ENCODE measurements around the gene FGD6. TPM values are rescaled to one million over a fixed set of nuclear protein-coding genes. Genes with fewer than 3 reads are reported as not detected.
"Not testable (repeated sequence)": the region's sequence is repeated elsewhere in the genome, so short reads cannot be mapped to it uniquely, and the experiment has no call there.

The FGD6 gene
- polyA plus RNA-seq, 1 experiment, result 2.1 TPM

- CTCF ChIA-PET, result no interaction called here
- POLR2A ChIA-PET, result no interaction called here
- peak; percentile 12 for DNase-seq (ENCODE audit: low read depth)
- Histone ChIP-seq H3K4me3 (ENCODE audit: low read depth, low read length) (no peak overlapping the region), H3K36me3 (ENCODE audit: control insufficient read depth, insufficient read depth, low read length) (no peaks in the 10 kb centered on the region; the same call in 1 of the 2 replicates), H3K27me3 (ENCODE audit: control insufficient read depth, insufficient read depth, low read length) (no peaks in the 10 kb centered on the region)
- TF ChIP-seq CTCF (IDR thresholded peaks at IDR 0.05; ENCODE audit: insufficient read depth, low read depth, low read length), result no peak
Observed at GRCh38 chr12:95248604-95249360, 31.5 kb upstream of the FGD6 start.

- no peaks in the 10 kb centered on the region for H3K36me3 ChIP-seq (ENCODE audit: control insufficient read depth, insufficient read depth, low read length)
- DNase-seq (ENCODE audit: low read depth), result no peak
- H3K4me3 ChIP-seq (ENCODE audit: low read depth, low read length), result no peak overlapping the region
- no peaks in the 10 kb centered on the region for H3K27me3 ChIP-seq (ENCODE audit: control insufficient read depth, insufficient read depth, low read length)
- POLR2A ChIA-PET, result no interaction called here
- CTCF ChIA-PET, result no interaction called here
- TF ChIP-seq CTCF (IDR thresholded peaks at IDR 0.05; ENCODE audit: insufficient read depth, low read depth, low read length), result no peak
Observed at GRCh38 chr12:95248095-95248494, 30.8 kb upstream of the FGD6 start.

- TF ChIP-seq CTCF (IDR thresholded peaks at IDR 0.05; ENCODE audit: insufficient read depth, low read depth, low read length), result no peak
- no peaks in the 10 kb centered on the region for H3K27me3 ChIP-seq (ENCODE audit: control insufficient read depth, insufficient read depth, low read length)
- ChIA-PET POLR2A (no interaction called here), CTCF (no interaction called here)
- no peaks in the 10 kb centered on the region; the same call in 1 of the 2 replicates for H3K36me3 ChIP-seq (ENCODE audit: control insufficient read depth, insufficient read depth, low read length)
- H3K4me3 ChIP-seq (ENCODE audit: low read depth, low read length), result no peak overlapping the region
- DNase-seq (ENCODE audit: low read depth), result no peak
Observed at GRCh38 chr12:95244350-95244749, 27.1 kb upstream of the FGD6 start.

GRCh38 chr12:95243497-95244183, 26.4 kb upstream of the FGD6 start:
- no peak for DNase-seq (ENCODE audit: low read depth)
- ChIA-PET POLR2A (interaction anchor here (0.6 kb wide), 1 partner anchor 35 kb away, joined by 10 read pairs; no protein-coding TSS in a partner anchor), CTCF (interaction anchor here (0.6 kb wide), 1 partner anchor 296 kb away, joined by 3 read pairs; no protein-coding TSS in a partner anchor)
- Histone ChIP-seq H3K4me3 (ENCODE audit: low read depth, low read length) (no peak overlapping the region), H3K36me3 (ENCODE audit: control insufficient read depth, insufficient read depth, low read length) (no peaks in the 10 kb centered on the region; the same call in 1 of the 2 replicates), H3K27me3 (ENCODE audit: control insufficient read depth, insufficient read depth, low read length) (no peaks in the 10 kb centered on the region)
- no peak for TF ChIP-seq CTCF (IDR thresholded peaks at IDR 0.05; ENCODE audit: insufficient read depth, low read depth, low read length)

GRCh38 chr12:95241761-95242506, 24.7 kb upstream of the FGD6 start:
- H3K4me3 ChIP-seq (ENCODE audit: low read depth, low read length), result no peak overlapping the region
- POLR2A ChIA-PET, result no interaction called here
- no peak for TF ChIP-seq CTCF (IDR thresholded peaks at IDR 0.05; ENCODE audit: insufficient read depth, low read depth, low read length)
- CTCF ChIA-PET, result no interaction called here
- H3K27me3 ChIP-seq (ENCODE audit: control insufficient read depth, insufficient read depth, low read length), result no peaks in the 10 kb centered on the region
- DNase-seq (ENCODE audit: low read depth), result no peak
- H3K36me3 ChIP-seq (ENCODE audit: control insufficient read depth, insufficient read depth, low read length), result no peaks in the 10 kb centered on the region; the same call in 1 of the 2 replicates

- POLR2A ChIA-PET; H3K4me3 ChIP-seq (ENCODE audit: low read depth, low read length); DNase-seq (ENCODE audit: low read depth); H3K36me3 ChIP-seq (ENCODE audit: control insufficient read depth, insufficient read depth, low read length); CTCF ChIA-PET; H3K27me3 ChIP-seq (ENCODE audit: control insufficient read depth, insufficient read depth, low read length): not testable (repeated sequence)
Observed at GRCh38 chr12:95241138-95241537, 23.9 kb upstream of the FGD6 start.
